SHP77 (cell line): ENCODE measurements around the gene ZFYVE28.

ENCODE experiments used
- DNase-seq, 2 experiments: peaks; one replicate each; lab custom pipeline; 2025; lab: John Stamatoyannopoulos, UW

ZFYVE28 gene

GRCh38 chr4:2411786-2412510 is 6.5 kb downstream of the ZFYVE28 start:
- DNase-seq = no peak

DNA sequence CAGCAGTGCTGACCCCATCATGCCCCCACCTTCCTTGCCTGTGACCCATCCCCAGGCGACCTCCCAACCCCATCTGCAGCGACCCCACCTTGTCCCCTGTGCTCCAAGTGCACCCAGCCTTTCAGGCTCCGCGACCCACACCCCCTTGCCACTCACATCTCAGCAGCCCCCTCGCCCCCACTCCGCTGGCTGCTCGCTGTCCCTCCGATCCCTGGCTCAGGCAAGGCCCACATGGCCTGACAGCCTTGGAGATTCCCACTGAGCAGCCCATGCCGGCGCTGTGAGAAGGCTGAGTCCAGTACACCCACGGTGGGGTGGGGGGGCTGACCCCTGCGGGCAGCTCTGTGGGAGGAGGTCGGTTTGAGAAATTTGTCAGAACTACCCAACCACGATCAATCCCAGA is 9.1 kb downstream of the ZFYVE28 start:
- DNase-seq = no peak

- DNase-seq = no peak
These were observed 9.5 kb downstream of the ZFYVE28 start for GRCh38 chr4:2408976-2409375.

GRCh38 chr4:2408401-2408958 is 10.0 kb downstream of the ZFYVE28 start:
- no peak for DNase-seq

- no peak for DNase-seq
These were observed 10.5 kb downstream of the ZFYVE28 start for GRCh38 chr4:2407991-2408342.

DNA sequence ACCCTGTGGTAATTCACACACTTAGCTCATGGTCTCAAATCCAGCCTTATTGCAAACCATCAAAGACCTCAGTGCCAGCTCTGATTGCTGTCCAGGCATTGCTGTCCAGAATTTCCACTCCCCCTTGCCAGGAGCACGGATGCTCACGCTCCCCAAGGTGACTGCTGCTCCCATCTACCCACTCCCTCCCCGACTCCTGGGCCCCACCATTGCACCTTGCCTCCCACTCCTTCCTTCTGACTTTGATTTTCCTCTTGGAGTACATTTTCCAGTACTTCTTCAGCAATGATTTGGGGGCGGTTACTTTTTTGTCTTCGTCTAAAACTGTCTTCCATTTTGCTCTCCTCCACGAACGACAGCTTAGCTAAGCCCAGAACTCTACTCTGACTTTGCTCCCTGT is 11.5 kb downstream of the ZFYVE28 start:
- no peak for DNase-seq

DNA sequence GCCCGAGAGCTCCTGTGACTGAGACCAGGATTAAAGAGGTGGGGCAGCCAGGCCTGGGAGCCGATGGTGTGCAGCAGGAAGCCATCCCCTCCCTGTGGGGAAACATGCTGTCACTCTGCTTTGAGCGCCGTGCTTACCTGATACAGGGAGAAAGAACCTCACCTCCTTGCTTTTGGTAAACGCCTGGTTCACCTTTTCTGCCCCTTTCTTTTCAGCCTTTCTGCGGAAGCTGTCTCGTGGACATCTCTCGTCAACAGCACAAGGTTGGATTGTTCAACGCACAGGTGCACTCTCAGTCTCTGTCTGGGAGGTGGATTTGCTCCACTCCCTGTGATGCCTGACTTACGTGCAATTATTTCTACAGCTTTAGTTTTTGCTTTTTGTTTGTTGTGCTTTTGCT is 12.0 kb downstream of the ZFYVE28 start:
- DNase-seq = no peak

GRCh38 chr4:2402941-2403340 is 15.5 kb downstream of the ZFYVE28 start:
- DNase-seq = no peak

GRCh38 chr4:2402048-2402842 is 16.2 kb downstream of the ZFYVE28 start:
- no peak for DNase-seq

GRCh38 chr4:2401610-2401983 is 16.8 kb downstream of the ZFYVE28 start:
- no peak for DNase-seq

- no peak for DNase-seq
These were observed 17.4 kb downstream of the ZFYVE28 start for GRCh38 chr4:2400841-2401609.

DNA sequence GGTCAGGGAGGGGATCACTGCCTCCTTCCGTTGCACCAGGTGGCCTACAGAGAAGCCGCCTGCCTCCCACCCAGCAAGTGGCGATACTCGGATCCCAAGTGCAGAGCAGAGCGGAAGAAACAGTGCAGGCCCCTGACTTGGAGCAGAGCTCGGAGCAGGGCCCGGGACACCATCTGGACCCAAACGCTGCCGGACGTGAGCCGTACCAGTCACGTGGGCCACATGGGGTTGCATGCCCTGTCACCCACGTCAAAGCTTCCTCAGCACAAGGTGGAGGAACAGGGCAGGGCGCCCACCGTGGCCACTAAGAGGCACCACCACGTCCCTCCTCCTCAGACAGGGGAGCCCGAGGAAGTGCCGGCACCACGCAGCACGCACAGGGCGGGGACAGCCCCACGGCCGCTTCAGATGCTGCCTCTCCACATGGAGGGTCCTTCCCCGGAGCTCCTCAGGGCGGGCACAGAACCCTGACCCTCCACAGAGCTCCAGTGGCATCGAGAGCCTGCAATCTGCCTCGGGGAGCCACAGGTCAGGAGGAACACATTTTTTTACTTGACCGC is 18.7 kb downstream of the ZFYVE28 start:
- DNase-seq = no peak

- no peak for DNase-seq
These were observed 19.2 kb downstream of the ZFYVE28 start for GRCh38 chr4:2399216-2399615.

- DNase-seq = no peak
These were observed 20.7 kb downstream of the ZFYVE28 start for GRCh38 chr4:2397596-2398379.

GRCh38 chr4:2396781-2397368 is 21.6 kb downstream of the ZFYVE28 start:
- DNase-seq = no peak

GRCh38 chr4:2395584-2395983 is 22.9 kb downstream of the ZFYVE28 start:
- DNase-seq = no peak

GRCh38 chr4:2395038-2395437 is 23.4 kb downstream of the ZFYVE28 start:
- no peak for DNase-seq

DNA sequence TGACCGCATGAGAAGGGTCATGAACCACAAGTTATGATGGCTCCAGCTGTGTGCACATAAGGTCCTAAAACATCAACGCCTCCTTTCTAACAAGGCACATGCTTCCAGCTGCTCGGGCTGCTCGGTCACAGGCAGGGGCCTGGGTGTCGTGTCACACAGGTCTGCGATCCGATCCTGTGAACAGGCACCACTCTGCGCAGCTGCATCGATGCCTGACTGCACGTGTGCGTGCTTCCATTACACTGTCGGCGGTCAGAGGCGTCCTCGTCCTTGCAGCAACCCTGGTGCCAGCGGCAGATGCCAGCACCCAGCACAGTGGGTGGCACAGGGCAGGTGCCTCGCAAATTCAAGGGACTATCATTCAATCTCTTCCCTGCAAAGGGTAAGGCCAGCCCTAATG is 23.9 kb downstream of the ZFYVE28 start:
- DNase-seq = no peak

DNA sequence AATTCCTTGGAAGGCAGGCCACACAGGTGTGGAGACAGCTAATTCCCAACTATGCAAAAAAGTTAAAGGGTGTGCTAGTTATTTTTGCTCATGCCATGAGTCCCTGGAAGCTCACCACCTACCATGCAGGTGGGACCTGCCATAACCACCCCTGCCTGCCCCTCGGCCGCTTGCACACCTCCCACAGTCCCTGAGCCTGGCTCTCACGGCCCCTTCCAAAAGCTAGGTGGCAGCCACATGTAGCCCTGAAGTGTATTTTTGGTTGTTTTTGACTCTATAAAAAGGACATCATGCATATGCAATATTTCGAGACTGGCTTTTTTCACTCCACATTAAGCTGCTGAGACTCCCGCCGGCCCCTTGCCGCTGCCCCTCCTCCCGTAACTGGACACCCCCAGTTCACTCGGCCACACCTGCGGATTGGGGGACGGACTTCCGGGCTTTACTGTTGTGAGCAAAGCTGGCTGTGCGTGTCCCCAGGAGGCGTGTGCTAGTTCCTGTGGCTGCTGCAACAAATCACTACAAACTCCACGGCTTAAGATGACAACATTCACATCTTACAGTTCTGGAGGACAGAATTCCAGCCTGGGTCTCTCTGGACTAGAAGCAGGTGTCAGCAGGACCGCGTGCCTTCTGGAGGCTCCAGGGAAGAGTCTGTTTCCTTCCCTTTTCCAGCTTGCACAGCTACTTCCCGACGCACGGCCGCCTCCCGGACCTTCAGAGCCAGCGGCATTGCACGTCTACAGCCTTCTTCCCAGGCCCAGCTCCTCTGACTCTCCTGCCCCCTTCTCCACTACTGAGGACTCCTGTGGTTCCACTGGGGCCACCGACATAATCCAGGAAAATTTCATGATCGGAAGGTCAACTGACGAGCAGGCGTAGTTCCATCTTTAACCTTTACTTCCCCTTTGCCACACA is 24.8 kb downstream of the ZFYVE28 start:
- DNase-seq = no peak
